Hematopoietic multipotent progenitor cell treated with erythropoietin and hydrocortisone succinate and interleukin-3 and kit ligand, for 6 days (in vitro differentiated cells): Measurements from ENCODE around the gene MECP2.

Experiments
- DNase-seq: peaks from one replicate; pipeline ENCODE4 v3.0.0-alpha.2; 2015

MECP2 gene

GRCh38 chrX:154059231-154059630 is 38.3 kb downstream of the MECP2 start:
- DNase-seq = no peak

- no peak for DNase-seq
Observed at GRCh38 chrX:154058214-154058997, 39.1 kb downstream of the MECP2 start.

GRCh38 chrX:154057791-154058190 is 39.7 kb downstream of the MECP2 start:
- no peak for DNase-seq

- DNase-seq = peak; percentile 27
Observed at GRCh38 chrX:154056770-154057241, 40.7 kb downstream of the MECP2 start.

- DNase-seq = peak; percentile 77
Observed at GRCh38 chrX:154051201-154051810, 46.2 kb downstream of the MECP2 start.

GRCh38 chrX:154050113-154050495 is 47.4 kb downstream of the MECP2 start:
- no peak for DNase-seq

- DNase-seq = no peak
Observed at GRCh38 chrX:154049209-154050112, 48.1 kb downstream of the MECP2 start.

- no peak for DNase-seq
Observed at GRCh38 chrX:154048398-154048797, 49.1 kb downstream of the MECP2 start.

- DNase-seq = no peak
Observed at GRCh38 chrX:154046940-154047610, 50.4 kb downstream of the MECP2 start.

GRCh38 chrX:154046031-154046781 is 51.3 kb downstream of the MECP2 start:
- DNase-seq = no peak

GRCh38 chrX:154044091-154044490 is 53.4 kb downstream of the MECP2 start:
- DNase-seq = no peak

GRCh38 chrX:154043003-154043763 is 54.3 kb downstream of the MECP2 start:
- no peak for DNase-seq

GRCh38 chrX:154040863-154041262 is 56.7 kb downstream of the MECP2 start:
- no peak for DNase-seq

GRCh38 chrX:154040307-154040756 is 57.2 kb downstream of the MECP2 start:
- peak; percentile 45 for DNase-seq

GRCh38 chrX:154039577-154039976 is 57.9 kb downstream of the MECP2 start:
- no peak for DNase-seq

GRCh38 chrX:154038656-154039055 is 58.9 kb downstream of the MECP2 start:
- DNase-seq = no peak

- DNase-seq = no peak
Observed at GRCh38 chrX:154037754-154038153, 59.8 kb downstream of the MECP2 start.

GRCh38 chrX:154036513-154036912 is 61.0 kb downstream of the MECP2 start:
- DNase-seq = no peak

- no peak for DNase-seq
Observed at GRCh38 chrX:154033848-154034247, 63.7 kb downstream of the MECP2 start.

GRCh38 chrX:154032653-154033052 is 64.9 kb downstream of the MECP2 start:
- DNase-seq = no peak

- DNase-seq = no peak
Observed at GRCh38 chrX:154032160-154032559, 65.4 kb downstream of the MECP2 start.
